MCF 10A (cell line): ENCODE results near the gene DLL4. TPM values are rescaled to one million over a fixed set of nuclear protein-coding genes. Genes with fewer than 3 reads are reported as not detected.

Experiments used
- BruUV-seq: library from RNA; stranded (reverse); fragments of 400-500 nt; replicated peaks from 2 replicates; lab custom pipeline; 2021; lab: Mats Ljungman, UMichigan
- CTCF ChIA-PET: fragments of 300-600 bp; sonication (Branson Sonifier 250); formaldehyde crosslinking; extraction: SDS; loops from one replicate; lab custom pipeline; 2021; ENCODE audit warnings: antibody characterized with exemption, inconsistent platforms; lab: Yijun Ruan, JAX
- POLR2A ChIA-PET: fragments of 300-600, 350-650 bp; sonication (Branson Sonifier 250); formaldehyde crosslinking; extraction: SDS; loops from one replicate; lab custom pipeline; 2020; ENCODE audit warnings: antibody characterized with exemption, inconsistent platforms; lab: Yijun Ruan, JAX
- DNase-seq: peaks from one replicate; pipeline ENCODE4 v3.0.0-alpha.2; 2018; ENCODE audit not compliant: unreplicated experiment
- H3K27ac Mint-ChIP-seq: one replicate; pipeline ENCODE4 v1.8.0; 2022; ENCODE audit warnings: mild to moderate bottlenecking, low read depth, mixed read lengths; ENCODE audit not compliant: unreplicated experiment
- H3K27me3 Mint-ChIP-seq: one replicate; pipeline ENCODE4 v1.8.0; 2022; ENCODE audit warnings: mixed read lengths; ENCODE audit not compliant: insufficient read depth, unreplicated experiment
- H3K36me3 Mint-ChIP-seq: one replicate; pipeline ENCODE4 v1.8.0; 2022; ENCODE audit warnings: mild to moderate bottlenecking, moderate library complexity, mixed read lengths; ENCODE audit not compliant: insufficient read depth, unreplicated experiment
- H3K4me1 Mint-ChIP-seq: one replicate; pipeline ENCODE4 v1.8.0; 2022; ENCODE audit warnings: mixed read lengths; ENCODE audit not compliant: insufficient read depth, unreplicated experiment
- H3K4me3 Mint-ChIP-seq: one replicate; pipeline ENCODE4 v1.8.0; 2022; ENCODE audit warnings: mild to moderate bottlenecking, moderate library complexity, mixed read lengths; ENCODE audit not compliant: unreplicated experiment
- H3K9me3 Mint-ChIP-seq: one replicate; pipeline ENCODE4 v1.8.0; 2022; ENCODE audit warnings: mixed read lengths; ENCODE audit not compliant: unreplicated experiment
- CTCF ChIP-seq: fragments of 200-600 bp; IDR thresholded peaks from one replicate; pipeline ENCODE4 v1.8.0; 2022; ENCODE audit warnings: antibody characterized with exemption, mild to moderate bottlenecking; ENCODE audit not compliant: unreplicated experiment
- intact Hi-C: fragments of 100-400 bp; cut with micrococcal nuclease; formaldehyde crosslinking; loops from 2 replicates; pipeline ENCODE4 v1.14.1; 2022
- total RNA-seq: library from RNA; stranded (reverse); gene quantifications from 2 replicates; pipeline ENCODE4 v1.2.3, GENCODE V29; 2022

Gene DLL4
- total RNA-seq, 1 experiment from 2014 or later = not detected

GRCh38 chr15:40922608-40923005, 6.5 kb upstream of the DLL4 start:
- Mint-ChIP-seq H3K36me3 (no peaks in the 10 kb centered on the region), H3K4me3 (no peak overlapping the region)
- no peak for TF ChIP-seq CTCF

GRCh38 chr15:40923551-40923950, 5.6 kb upstream of the DLL4 start:
- no peaks in the 10 kb centered on the region for H3K9me3 Mint-ChIP-seq
- H3K27me3 Mint-ChIP-seq = peaks cover 20% of the 10 kb centered on the region
- no peak for TF ChIP-seq CTCF
- no peak overlapping the region for H3K4me3 Mint-ChIP-seq
- H3K4me1 Mint-ChIP-seq = peaks cover 2% of the 10 kb centered on the region
- ChIA-PET CTCF (interaction anchor here (1.1 to 1.3 kb wide), 2 partner anchors 18 to 19 kb away, joined by 3 to 4 read pairs; no protein-coding TSS in a partner anchor), POLR2A (interaction anchor here (0.7 kb wide), 1 partner anchor 81 kb away, joined by 3 read pairs; no protein-coding TSS in a partner anchor)
- H3K36me3 Mint-ChIP-seq = no peaks in the 10 kb centered on the region
- intact Hi-C loops = no loop called here
- H3K27ac Mint-ChIP-seq = no peak overlapping the region
- no peak for DNase-seq
- BruUV-seq = no TSS peak

More at GRCh38 chr15:40922608-40923005, 6.5 kb upstream of the DLL4 start:
- Mint-ChIP-seq H3K4me1 (no peaks in the 10 kb centered on the region), H3K27ac (no peak overlapping the region), H3K9me3 (no peaks in the 10 kb centered on the region), H3K27me3 (peaks cover 11% of the 10 kb centered on the region)
- no TSS peak for BruUV-seq
- CTCF ChIA-PET = interaction anchor here (1.3 kb wide), 1 partner anchor 18 kb away, joined by 4 read pairs; no protein-coding TSS in a partner anchor
- POLR2A ChIA-PET = no interaction called here
- intact Hi-C loops = no loop called here
- DNase-seq = no peak

GRCh38 chr15:40925495-40925862, 3.7 kb upstream of the DLL4 start:
- POLR2A ChIA-PET = no interaction called here
- no peak for DNase-seq
- H3K9me3 Mint-ChIP-seq = no peaks in the 10 kb centered on the region
- peaks cover 40% of the 10 kb centered on the region for H3K27me3 Mint-ChIP-seq
- intact Hi-C loops = no loop called here
- no peaks in the 10 kb centered on the region for H3K36me3 Mint-ChIP-seq
- BruUV-seq = no TSS peak
- H3K27ac Mint-ChIP-seq = no peak overlapping the region
- H3K4me3 Mint-ChIP-seq = no peak overlapping the region
- no peak for TF ChIP-seq CTCF
- CTCF ChIA-PET = interaction anchor here (0.8 kb wide), 2 partner anchors 15 to 20 kb away, joined by 3 to 5 read pairs; no protein-coding TSS in a partner anchor
- H3K4me1 Mint-ChIP-seq = peaks cover 12% of the 10 kb centered on the region

GRCh38 chr15:40925863-40926658, 3.1 kb upstream of the DLL4 start:
- Mint-ChIP-seq H3K4me3 (no peak overlapping the region), H3K27me3 (peaks cover 46% of the 10 kb centered on the region), H3K27ac (no peak overlapping the region), H3K36me3 (no peaks in the 10 kb centered on the region), H3K4me1 (peaks cover 13% of the 10 kb centered on the region), H3K9me3 (no peaks in the 10 kb centered on the region)
- CTCF ChIA-PET = interaction anchor here (0.8 kb wide), 2 partner anchors 16 to 21 kb away, joined by 3 to 5 read pairs; no protein-coding TSS in a partner anchor
- DNase-seq = no peak
- no peak for TF ChIP-seq CTCF
- intact Hi-C loops = no loop called here
- POLR2A ChIA-PET = interaction anchor here (1.2 kb wide), 1 partner anchor 38 kb away, joined by 4 read pairs; no protein-coding TSS in a partner anchor
- no TSS peak for BruUV-seq
